Measurements from ENCODE around the gene RESP18. TPM values are rescaled to one million over a fixed set of nuclear protein-coding genes. Genes with fewer than 3 reads are reported as not detected.

Gene RESP18
- total RNA-seq, 1 donor from 2014 or later: not detected

- TF ChIP-seq, protein P1, sequence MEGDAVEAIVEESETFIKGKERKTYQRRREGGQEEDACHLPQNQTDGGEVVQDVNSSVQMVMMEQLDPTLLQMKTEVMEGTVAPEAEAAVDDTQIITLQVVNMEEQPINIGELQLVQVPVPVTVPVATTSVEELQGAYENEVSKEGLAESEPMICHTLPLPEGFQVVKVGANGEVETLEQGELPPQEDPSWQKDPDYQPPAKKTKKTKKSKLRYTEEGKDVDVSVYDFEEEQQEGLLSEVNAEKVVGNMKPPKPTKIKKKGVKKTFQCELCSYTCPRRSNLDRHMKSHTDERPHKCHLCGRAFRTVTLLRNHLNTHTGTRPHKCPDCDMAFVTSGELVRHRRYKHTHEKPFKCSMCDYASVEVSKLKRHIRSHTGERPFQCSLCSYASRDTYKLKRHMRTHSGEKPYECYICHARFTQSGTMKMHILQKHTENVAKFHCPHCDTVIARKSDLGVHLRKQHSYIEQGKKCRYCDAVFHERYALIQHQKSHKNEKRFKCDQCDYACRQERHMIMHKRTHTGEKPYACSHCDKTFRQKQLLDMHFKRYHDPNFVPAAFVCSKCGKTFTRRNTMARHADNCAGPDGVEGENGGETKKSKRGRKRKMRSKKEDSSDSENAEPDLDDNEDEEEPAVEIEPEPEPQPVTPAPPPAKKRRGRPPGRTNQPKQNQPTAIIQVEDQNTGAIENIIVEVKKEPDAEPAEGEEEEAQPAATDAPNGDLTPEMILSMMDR (IDR thresholded peaks at IDR 0.05): no peak
- Mint-ChIP-seq H3K27me3 (ENCODE audit: unreplicated experiment) (peaks cover 49% of the 10 kb centered on the region), H3K27ac (ENCODE audit: unreplicated experiment) (no peak within 1 kb of the TSS), H3K4me1 (ENCODE audit: unreplicated experiment) (peaks cover 7% of the 10 kb centered on the region), H3K9me3 (ENCODE audit: unreplicated experiment) (no peaks in the 10 kb centered on the region), H3K4me3 (ENCODE audit: unreplicated experiment) (no peak within 1 kb of the TSS), H3K36me3 (ENCODE audit: unreplicated experiment) (no peaks in the 10 kb centered on the region)
- no peak for DNase-seq (ENCODE audit: extremely low spot score, unreplicated experiment)
Observed at GRCh38 chr2:219309278-219309677, 23.3 kb downstream of the RESP18 start, which contains the start of gene PTPRN. Gene PTPRN, minus strand, starts transcription at chr2:219309401. Its CDS starts 69 bp downstream, at chr2:219309332.

DNA sequence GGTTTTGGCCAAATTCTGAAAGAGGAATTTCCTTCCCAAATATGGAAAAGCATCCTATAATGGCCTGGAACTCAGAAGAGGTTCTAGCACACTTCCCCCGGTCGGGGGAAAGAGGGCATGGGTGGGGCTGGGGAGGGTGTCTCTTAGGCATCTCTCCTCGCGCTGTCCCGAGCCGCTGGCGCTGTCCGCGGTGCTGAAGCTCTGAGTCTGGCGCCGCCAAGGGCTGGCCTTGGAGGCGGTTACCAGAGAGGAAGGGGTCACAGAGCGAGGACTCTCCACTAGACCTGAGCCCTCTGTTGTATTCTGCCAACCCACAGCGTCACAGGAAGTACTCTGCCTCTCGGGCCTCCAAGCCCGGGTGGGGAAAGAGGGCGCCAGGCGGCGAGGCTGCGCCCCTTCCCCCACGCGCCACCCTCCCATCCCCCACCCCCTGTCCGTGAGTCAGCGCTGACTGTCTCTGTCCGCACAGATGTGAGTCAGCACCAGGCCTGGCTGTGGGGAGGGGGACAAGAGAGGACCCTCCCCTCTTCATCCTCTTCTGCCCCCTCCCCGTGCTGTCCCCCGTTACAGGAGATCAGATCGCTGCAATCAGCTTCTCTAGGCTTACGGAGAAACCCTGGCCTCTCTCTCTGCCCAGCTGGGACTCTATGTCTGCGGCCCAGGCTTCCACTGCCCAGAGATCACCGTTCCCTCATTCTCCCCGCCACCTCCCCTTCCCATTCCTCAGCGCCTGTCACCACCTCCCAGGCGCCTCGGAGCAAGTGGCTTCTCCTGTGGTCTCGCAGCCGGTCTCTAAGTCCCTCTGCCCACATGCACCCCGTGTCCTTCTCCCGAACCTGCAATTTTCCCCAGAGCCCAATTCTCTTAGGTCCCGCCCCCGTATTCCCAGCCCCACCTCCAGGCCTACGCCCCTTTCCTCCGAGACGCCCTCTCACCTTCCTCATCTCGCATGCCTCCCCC lies 24.1 kb downstream of the RESP18 start:
- Mint-ChIP-seq H3K4me3 (ENCODE audit: unreplicated experiment) (no peak overlapping the region), H3K27ac (ENCODE audit: unreplicated experiment) (no peak overlapping the region), H3K27me3 (ENCODE audit: unreplicated experiment) (peaks cover 51% of the 10 kb centered on the region), H3K36me3 (ENCODE audit: unreplicated experiment) (no peaks in the 10 kb centered on the region), H3K4me1 (ENCODE audit: unreplicated experiment) (peaks cover 7% of the 10 kb centered on the region), H3K9me3 (ENCODE audit: unreplicated experiment) (no peaks in the 10 kb centered on the region)
- DNase-seq (ENCODE audit: extremely low spot score, unreplicated experiment): peak; percentile 90
- TF ChIP-seq, protein P1 (IDR thresholded peaks at IDR 0.05): no peak

DNA sequence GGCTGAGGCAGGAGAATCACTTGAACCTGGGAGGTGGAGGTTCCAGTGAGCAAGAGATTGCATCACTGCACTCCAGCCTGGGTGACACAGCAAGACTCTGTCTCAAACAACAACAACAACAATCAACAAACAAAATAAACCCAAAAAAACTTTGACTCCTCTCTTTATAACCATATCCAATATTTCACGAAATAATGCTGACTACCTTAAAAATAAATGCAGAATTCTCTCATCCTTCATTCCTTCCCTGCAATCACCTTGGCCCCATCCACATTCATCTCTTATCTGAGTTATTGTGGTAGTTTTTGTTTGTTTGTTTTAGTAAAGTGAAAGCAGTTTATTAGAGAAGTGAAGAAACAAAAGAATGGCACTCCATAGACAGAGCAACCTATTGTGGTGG lies 26.5 kb downstream of the RESP18 start:
- H3K27me3 Mint-ChIP-seq (ENCODE audit: unreplicated experiment): peaks cover 69% of the 10 kb centered on the region
- no peaks in the 10 kb centered on the region for H3K9me3 Mint-ChIP-seq (ENCODE audit: unreplicated experiment)
- TF ChIP-seq, protein P1 (IDR thresholded peaks at IDR 0.05): no peak
- DNase-seq (ENCODE audit: extremely low spot score, unreplicated experiment): no peak
- H3K36me3 Mint-ChIP-seq (ENCODE audit: unreplicated experiment): no peaks in the 10 kb centered on the region
- no peak overlapping the region for H3K27ac Mint-ChIP-seq (ENCODE audit: unreplicated experiment)
- H3K4me1 Mint-ChIP-seq (ENCODE audit: unreplicated experiment): peaks cover 7% of the 10 kb centered on the region
- H3K4me3 Mint-ChIP-seq (ENCODE audit: unreplicated experiment): no peak overlapping the region

GRCh38 chr2:219304223-219304622 lies 28.3 kb downstream of the RESP18 start:
- H3K36me3 Mint-ChIP-seq (ENCODE audit: unreplicated experiment): no peaks in the 10 kb centered on the region
- peaks cover 68% of the 10 kb centered on the region for H3K27me3 Mint-ChIP-seq (ENCODE audit: unreplicated experiment)
- TF ChIP-seq, protein P1 (IDR thresholded peaks at IDR 0.05): no peak
- H3K9me3 Mint-ChIP-seq (ENCODE audit: unreplicated experiment): no peaks in the 10 kb centered on the region
- peaks cover 7% of the 10 kb centered on the region for H3K4me1 Mint-ChIP-seq (ENCODE audit: unreplicated experiment)
- H3K27ac Mint-ChIP-seq (ENCODE audit: unreplicated experiment): no peak overlapping the region
- no peak overlapping the region for H3K4me3 Mint-ChIP-seq (ENCODE audit: unreplicated experiment)
- no peak for DNase-seq (ENCODE audit: extremely low spot score, unreplicated experiment)

DNA sequence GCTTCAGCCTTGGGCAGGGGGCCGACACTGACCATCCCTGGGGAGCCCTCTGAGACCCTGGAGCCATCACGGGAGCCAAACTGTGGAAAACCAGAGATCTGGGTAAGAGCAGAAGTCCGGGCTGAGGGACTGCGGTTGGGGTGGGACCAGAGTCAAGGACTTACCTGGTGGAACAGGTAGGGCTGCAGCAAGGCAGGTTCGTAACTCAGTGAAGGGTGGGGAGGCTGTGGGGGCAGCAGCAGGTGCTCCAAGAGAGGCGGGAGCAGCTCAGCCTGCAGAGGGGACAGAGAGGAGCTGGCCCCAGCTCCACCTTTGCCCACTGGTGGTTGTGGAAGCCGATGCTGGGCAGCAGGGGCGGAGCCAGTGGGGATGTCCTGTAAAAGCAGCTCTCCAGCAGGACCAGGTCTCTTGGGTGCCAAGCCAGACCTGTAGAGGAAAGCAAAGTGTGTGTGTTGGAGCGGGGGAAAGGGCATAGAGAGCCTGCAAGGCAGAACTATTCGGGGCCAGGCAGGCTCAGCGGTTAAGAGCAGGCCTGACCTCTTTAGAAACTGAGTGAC lies 30.1 kb downstream of the RESP18 start:
- DNase-seq (ENCODE audit: extremely low spot score, unreplicated experiment): no peak
- no peaks in the 10 kb centered on the region for H3K36me3 Mint-ChIP-seq (ENCODE audit: unreplicated experiment)
- TF ChIP-seq, protein P1 (IDR thresholded peaks at IDR 0.05): no peak
- peaks cover 67% of the 10 kb centered on the region for H3K27me3 Mint-ChIP-seq (ENCODE audit: unreplicated experiment)
- no peak overlapping the region for H3K27ac Mint-ChIP-seq (ENCODE audit: unreplicated experiment)
- no peak overlapping the region for H3K4me3 Mint-ChIP-seq (ENCODE audit: unreplicated experiment)
- H3K4me1 Mint-ChIP-seq (ENCODE audit: unreplicated experiment): no peaks in the 10 kb centered on the region
- H3K9me3 Mint-ChIP-seq (ENCODE audit: unreplicated experiment): no peaks in the 10 kb centered on the region
